ENCODE results near the gene NUP85.
A peak's percentile ranks its signal among the peaks of the same experiment; 100 is the strongest.

NUP85 gene

GRCh38 chr17:75261336-75262111 lies 56.0 kb downstream of the NUP85 start, which contains the start of the genes GGA3 and MRPS7:
GGA3 (minus strand) TSS chr17:75261606; CDS start chr17:75261587, 19 bp downstream.
MRPS7 (plus strand) TSS chr17:75261879; CDS start chr17:75261901, 22 bp downstream.
- Mint-ChIP-seq H3K4me3 (peak within 1 kb of the TSS; percentile 98), H3K27ac (peak within 1 kb of the TSS; percentile 99), H3K9me3 (no peaks in the 10 kb centered on the region), H3K27me3 (ENCODE audit: low read depth) (no peaks in the 10 kb centered on the region), H3K4me1 (ENCODE audit: low read depth) (peaks cover 40% of the 10 kb centered on the region), H3K36me3 (ENCODE audit: low read depth) (peaks cover 26% of the 10 kb centered on the region)
- DNase-seq (ENCODE audit: low spot score): peak; percentile 93

DNA sequence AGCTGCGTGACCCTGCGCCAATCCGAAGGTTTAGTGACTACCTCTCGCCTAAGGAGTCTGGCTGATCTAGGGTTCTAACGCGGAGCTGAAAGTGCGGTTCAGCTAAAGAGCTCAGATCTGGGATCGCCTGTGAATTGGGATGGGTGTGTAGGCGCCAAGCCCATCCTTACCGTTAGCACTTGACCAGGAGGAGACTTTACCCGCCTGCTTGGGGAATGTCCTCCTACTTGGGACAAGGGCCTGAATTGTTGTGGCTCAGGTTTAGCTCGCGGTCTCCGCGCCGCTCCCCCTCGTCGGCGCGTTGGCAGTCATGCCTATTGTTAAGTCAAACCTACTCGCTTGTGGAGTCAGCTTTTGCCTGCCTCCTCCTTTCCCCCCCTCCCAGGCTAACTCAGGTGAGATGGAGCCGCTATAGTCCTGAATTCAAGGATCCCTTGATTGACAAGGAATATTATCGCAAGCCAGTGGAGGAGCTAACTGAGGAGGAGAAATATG lies 56.7 kb downstream of the NUP85 start:
- Mint-ChIP-seq H3K9me3 (no peaks in the 10 kb centered on the region), H3K4me1 (ENCODE audit: low read depth) (peaks cover 40% of the 10 kb centered on the region), H3K4me3 (peak overlapping the region; percentile 98), H3K27ac (peak overlapping the region; percentile 99), H3K27me3 (ENCODE audit: low read depth) (no peaks in the 10 kb centered on the region), H3K36me3 (ENCODE audit: low read depth) (peaks cover 29% of the 10 kb centered on the region)
- DNase-seq (ENCODE audit: low spot score): no peak

GRCh38 chr17:75263055-75263454 lies 57.6 kb downstream of the NUP85 start:
- no peaks in the 10 kb centered on the region for H3K27me3 Mint-ChIP-seq (ENCODE audit: low read depth)
- peaks cover 33% of the 10 kb centered on the region for H3K36me3 Mint-ChIP-seq (ENCODE audit: low read depth)
- no peaks in the 10 kb centered on the region for H3K9me3 Mint-ChIP-seq
- H3K4me1 Mint-ChIP-seq (ENCODE audit: low read depth): peaks cover 37% of the 10 kb centered on the region
- peak overlapping the region; percentile 99 for H3K27ac Mint-ChIP-seq
- DNase-seq (ENCODE audit: low spot score): no peak
- H3K4me3 Mint-ChIP-seq: peak overlapping the region; percentile 98

DNA sequence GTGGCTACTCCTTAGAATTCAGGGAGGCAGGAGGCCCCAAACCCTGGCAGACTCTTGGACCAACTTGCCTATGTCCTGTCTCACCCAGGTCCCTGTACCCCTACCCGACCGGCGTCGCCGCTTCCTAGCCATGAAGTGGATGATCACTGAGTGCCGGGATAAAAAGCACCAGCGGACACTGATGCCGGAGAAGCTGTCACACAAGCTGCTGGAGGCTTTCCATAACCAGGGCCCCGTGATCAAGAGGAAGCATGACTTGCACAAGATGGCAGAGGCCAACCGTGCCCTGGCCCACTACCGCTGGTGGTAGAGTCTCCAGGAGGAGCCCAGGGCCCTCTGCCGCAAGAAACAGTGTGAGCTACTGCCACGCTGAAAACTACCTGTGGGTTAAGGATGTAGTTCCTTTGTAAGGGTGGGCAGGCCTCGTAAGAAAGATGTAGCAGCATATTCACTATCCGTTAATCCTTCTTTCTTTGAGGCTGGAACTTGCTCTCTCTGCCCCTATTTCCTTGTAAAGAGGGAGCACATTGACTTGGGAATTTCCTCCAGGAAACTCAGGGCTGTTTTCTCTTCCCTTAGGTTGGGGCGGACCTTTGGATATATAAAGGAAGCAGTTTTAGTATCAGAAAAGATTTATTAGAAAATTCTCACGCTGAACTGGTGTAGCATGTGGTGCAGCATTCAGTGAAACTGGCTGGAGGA lies 60.3 kb downstream of the NUP85 start:
- Mint-ChIP-seq H3K4me1 (ENCODE audit: low read depth) (peaks cover 28% of the 10 kb centered on the region), H3K27ac (no peak overlapping the region), H3K27me3 (ENCODE audit: low read depth) (no peaks in the 10 kb centered on the region), H3K9me3 (no peaks in the 10 kb centered on the region), H3K36me3 (ENCODE audit: low read depth) (peaks cover 31% of the 10 kb centered on the region), H3K4me3 (no peak overlapping the region)
- no peak for DNase-seq (ENCODE audit: low spot score)

- H3K27me3 Mint-ChIP-seq (ENCODE audit: low read depth): no peaks in the 10 kb centered on the region
- H3K36me3 Mint-ChIP-seq (ENCODE audit: low read depth): peaks cover 30% of the 10 kb centered on the region
- no peak overlapping the region for H3K27ac Mint-ChIP-seq
- no peak overlapping the region for H3K4me3 Mint-ChIP-seq
- peaks cover 27% of the 10 kb centered on the region for H3K4me1 Mint-ChIP-seq (ENCODE audit: low read depth)
- no peak for DNase-seq (ENCODE audit: low spot score)
- H3K9me3 Mint-ChIP-seq: no peaks in the 10 kb centered on the region
Observed at GRCh38 chr17:75266316-75267152, 61.1 kb downstream of the NUP85 start.

DNA sequence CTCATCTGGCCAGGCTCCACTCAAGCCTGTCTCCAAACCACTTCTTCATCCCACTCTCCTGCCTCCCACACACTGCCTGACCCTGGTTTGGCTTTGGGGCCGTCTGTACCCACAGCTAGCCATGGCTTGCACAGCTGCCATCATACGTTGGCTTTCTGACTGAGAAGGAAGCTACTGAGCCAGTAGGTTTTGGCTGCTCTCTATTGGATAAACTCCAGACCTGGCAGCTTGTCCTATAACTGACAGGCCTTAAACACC lies 61.6 kb downstream of the NUP85 start:
- DNase-seq (ENCODE audit: low spot score): no peak
- H3K4me3 Mint-ChIP-seq: no peak overlapping the region
- H3K36me3 Mint-ChIP-seq (ENCODE audit: low read depth): peaks cover 29% of the 10 kb centered on the region
- no peaks in the 10 kb centered on the region for H3K27me3 Mint-ChIP-seq (ENCODE audit: low read depth)
- H3K27ac Mint-ChIP-seq: no peak overlapping the region
- no peaks in the 10 kb centered on the region for H3K9me3 Mint-ChIP-seq
- H3K4me1 Mint-ChIP-seq (ENCODE audit: low read depth): peaks cover 29% of the 10 kb centered on the region

DNA sequence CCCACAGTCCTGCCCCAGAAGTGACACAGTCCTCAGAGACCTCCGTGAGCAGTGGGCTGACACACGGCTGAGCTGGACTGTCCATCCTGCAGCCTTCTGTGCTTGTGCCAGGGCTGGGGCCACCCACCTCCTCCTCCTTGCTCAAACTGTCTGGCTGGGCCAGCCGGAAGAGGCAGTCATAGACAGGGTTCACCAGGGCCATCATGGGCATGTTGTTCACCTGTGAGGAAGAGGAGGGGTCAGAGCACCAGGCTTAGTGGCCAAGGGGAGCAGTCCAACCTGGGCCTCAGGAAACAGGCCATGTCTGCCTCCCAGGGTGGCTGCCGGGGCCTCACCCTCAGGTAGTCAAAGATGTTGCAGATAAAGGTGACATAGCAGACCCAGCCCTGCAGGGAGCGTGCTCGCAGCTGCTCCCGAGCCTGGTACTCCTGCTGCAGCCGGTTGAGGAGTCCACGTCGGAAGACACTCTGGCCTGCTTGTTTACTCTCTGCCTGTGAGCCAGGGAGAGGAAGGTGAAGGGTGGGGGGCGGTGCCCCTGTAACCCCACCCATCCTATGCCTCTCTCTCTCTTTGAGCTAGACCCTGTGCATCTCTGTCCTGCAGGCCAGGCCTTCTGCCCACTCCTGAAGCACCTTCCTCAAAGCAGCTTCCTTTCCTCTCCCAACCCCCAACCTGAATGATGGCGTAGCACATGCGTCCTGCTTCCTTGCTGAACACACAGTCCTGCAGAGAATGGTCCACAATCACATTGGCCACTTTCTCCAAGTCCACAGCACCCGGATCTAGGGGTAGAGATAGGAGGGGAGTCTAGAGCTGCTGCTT lies 62.1 kb downstream of the NUP85 start:
- no peak for DNase-seq (ENCODE audit: low spot score)
- Mint-ChIP-seq H3K36me3 (ENCODE audit: low read depth) (peaks cover 28% of the 10 kb centered on the region), H3K27me3 (ENCODE audit: low read depth) (no peaks in the 10 kb centered on the region), H3K27ac (no peak overlapping the region), H3K4me3 (no peak overlapping the region), H3K9me3 (no peaks in the 10 kb centered on the region), H3K4me1 (ENCODE audit: low read depth) (peaks cover 25% of the 10 kb centered on the region)

DNA sequence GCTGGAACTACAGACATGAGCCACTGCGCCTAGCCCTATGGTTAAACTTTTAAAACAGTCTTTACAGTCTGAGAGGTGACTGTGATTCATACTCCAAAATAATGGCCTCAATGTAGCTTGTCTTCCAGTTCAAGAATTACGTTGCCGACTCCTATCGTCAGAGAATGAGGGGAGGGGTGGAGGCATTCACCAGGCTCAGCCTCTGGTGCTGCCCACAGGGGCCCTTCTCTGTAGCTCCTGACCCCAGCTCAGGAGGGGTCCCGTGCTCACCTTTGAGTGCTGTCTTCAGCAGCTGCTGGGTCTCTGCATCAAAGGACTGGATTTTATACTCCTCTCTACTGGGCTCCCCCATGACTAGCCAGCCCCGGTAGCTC lies 64.4 kb downstream of the NUP85 start:
- H3K36me3 Mint-ChIP-seq (ENCODE audit: low read depth): peaks cover 28% of the 10 kb centered on the region
- peak overlapping the region; percentile 86 for H3K4me3 Mint-ChIP-seq
- H3K27me3 Mint-ChIP-seq (ENCODE audit: low read depth): no peaks in the 10 kb centered on the region
- DNase-seq (ENCODE audit: low spot score): no peak
- H3K9me3 Mint-ChIP-seq: no peaks in the 10 kb centered on the region
- peak overlapping the region; percentile 91 for H3K27ac Mint-ChIP-seq
- H3K4me1 Mint-ChIP-seq (ENCODE audit: low read depth): peaks cover 30% of the 10 kb centered on the region

DNA sequence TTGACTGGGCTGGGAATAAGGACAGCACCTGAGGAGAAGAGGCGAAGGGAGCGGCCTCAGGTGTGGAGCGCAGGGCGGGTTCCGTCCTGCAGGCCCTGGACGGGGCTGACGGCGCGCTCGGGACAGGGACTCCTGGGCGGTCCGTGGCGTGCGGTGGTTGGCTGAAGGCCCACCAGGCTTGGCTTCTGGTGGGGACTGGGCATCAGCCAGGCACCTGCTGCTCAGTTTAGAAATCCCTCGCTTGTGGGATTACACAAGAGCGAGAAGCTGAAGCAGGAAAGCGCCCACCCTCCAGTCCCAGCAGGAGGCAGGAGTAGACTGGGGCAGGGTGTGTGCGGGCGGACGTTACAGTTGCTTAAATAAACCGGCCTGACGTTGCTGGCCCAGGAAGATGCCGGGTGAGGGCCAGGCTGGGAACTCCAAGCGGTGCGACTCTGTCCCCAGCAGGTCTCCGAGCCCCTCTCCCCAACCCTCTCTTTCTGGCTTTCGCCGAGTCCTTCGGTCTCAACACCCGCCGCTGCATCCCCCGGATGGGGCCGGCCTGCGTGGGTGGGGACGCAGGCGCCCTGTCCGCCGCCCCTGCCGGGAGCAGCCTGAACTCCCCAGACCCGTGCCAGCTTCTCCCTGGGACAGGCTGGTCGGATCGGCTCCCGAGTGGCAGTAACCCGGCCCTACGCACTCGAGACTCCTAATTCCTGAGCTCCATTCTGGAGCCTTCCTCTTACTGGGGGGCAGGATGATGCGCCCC lies 64.9 kb downstream of the NUP85 start:
- Mint-ChIP-seq H3K4me3 (peak overlapping the region; percentile 86), H3K27me3 (ENCODE audit: low read depth) (no peaks in the 10 kb centered on the region), H3K9me3 (no peaks in the 10 kb centered on the region), H3K36me3 (ENCODE audit: low read depth) (peaks cover 31% of the 10 kb centered on the region), H3K4me1 (ENCODE audit: low read depth) (peaks cover 30% of the 10 kb centered on the region), H3K27ac (peak overlapping the region; percentile 91)
- peak; percentile 78 for DNase-seq (ENCODE audit: low spot score)

DNA sequence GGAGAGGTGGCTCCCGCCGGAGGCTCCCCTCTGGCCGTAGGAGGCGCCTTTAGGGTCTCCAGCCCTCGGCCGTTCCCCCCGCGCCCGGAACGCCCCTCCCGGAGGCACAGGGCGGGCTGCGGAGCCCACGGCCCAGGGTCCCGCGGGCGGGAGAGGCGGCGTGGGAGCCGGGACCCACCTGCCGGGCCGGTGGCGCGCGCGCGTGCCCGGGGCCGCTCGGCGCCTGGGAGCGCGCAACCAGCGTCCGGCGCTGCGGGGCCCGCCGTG lies 65.4 kb downstream of the NUP85 start, which contains the start of gene MIF4GD:
TSS of gene MIF4GD (minus strand) at position 266 of the 267 bp plus-strand sequence. CDS start 1,036 bp downstream, outside the sequence.
- Mint-ChIP-seq H3K4me1 (ENCODE audit: low read depth) (peaks cover 30% of the 10 kb centered on the region), H3K27me3 (ENCODE audit: low read depth) (no peaks in the 10 kb centered on the region), H3K4me3 (peak within 1 kb of the TSS; percentile 86), H3K9me3 (no peaks in the 10 kb centered on the region), H3K27ac (peak within 1 kb of the TSS; percentile 91), H3K36me3 (ENCODE audit: low read depth) (peaks cover 29% of the 10 kb centered on the region)
- no peak for DNase-seq (ENCODE audit: low spot score)

- H3K9me3 Mint-ChIP-seq: no peaks in the 10 kb centered on the region
- H3K4me1 Mint-ChIP-seq (ENCODE audit: low read depth): peaks cover 30% of the 10 kb centered on the region
- H3K4me3 Mint-ChIP-seq: peak overlapping the region; percentile 81
- peak; percentile 90 for DNase-seq (ENCODE audit: low spot score)
- H3K27ac Mint-ChIP-seq: peak overlapping the region; percentile 84
- H3K27me3 Mint-ChIP-seq (ENCODE audit: low read depth): no peaks in the 10 kb centered on the region
- peaks cover 27% of the 10 kb centered on the region for H3K36me3 Mint-ChIP-seq (ENCODE audit: low read depth)
Observed at GRCh38 chr17:75271233-75271954, 65.9 kb downstream of the NUP85 start.
